ENCODE results near the gene C19orf18. TPM values are rescaled to one million over a fixed set of nuclear protein-coding genes. Genes with fewer than 3 reads are reported as not detected.

C19orf18 gene
- total RNA-seq: 0.26 and 0.38 TPM in 2 replicates

GRCh38 chr19:57974434-57974833 is at the start of gene C19orf18:
Gene C19orf18, minus strand, starts transcription at chr19:57974534. Its CDS starts 102 bp downstream, at chr19:57974432.
- FAIRE-seq (no peak), DNase-seq (ENCODE audit: low read depth) (no peak)
- Histone ChIP-seq H3K36me3 (ENCODE audit: control insufficient read depth, insufficient read depth, low read length) (peaks cover 1% of the 10 kb centered on the region), H3K27me3 (ENCODE audit: control insufficient read depth, insufficient read depth, low read length) (no peaks in the 10 kb centered on the region), H3K4me3 (ENCODE audit: low read depth, low read length) (no peak within 1 kb of the TSS)
- TF ChIP-seq CTCF (IDR thresholded peaks at IDR 0.05; ENCODE audit: insufficient read depth, low read length, severe bottlenecking): no peak

GRCh38 chr19:58022283-58022660 is 47.9 kb upstream of the C19orf18 start:
- DNase-seq (ENCODE audit: low read depth) (no peak), FAIRE-seq (no peak)
- H3K27me3 ChIP-seq (ENCODE audit: control insufficient read depth, insufficient read depth, low read length): no peaks in the 10 kb centered on the region
- H3K4me3 ChIP-seq (ENCODE audit: low read depth, low read length): no peak overlapping the region
- H3K36me3 ChIP-seq (ENCODE audit: control insufficient read depth, insufficient read depth, low read length): no peaks in the 10 kb centered on the region
- TF ChIP-seq CTCF (IDR thresholded peaks at IDR 0.05; ENCODE audit: insufficient read depth, low read length, severe bottlenecking): no peak

- FAIRE-seq (no peak), DNase-seq (ENCODE audit: low read depth) (peak; percentile 29)
- Histone ChIP-seq H3K36me3 (ENCODE audit: control insufficient read depth, insufficient read depth, low read length) (no peaks in the 10 kb centered on the region), H3K27me3 (ENCODE audit: control insufficient read depth, insufficient read depth, low read length) (no peaks in the 10 kb centered on the region), H3K4me3 (ENCODE audit: low read depth, low read length) (no peak overlapping the region)
- peak; percentile 19 for TF ChIP-seq CTCF (IDR thresholded peaks at IDR 0.05; ENCODE audit: insufficient read depth, low read length, severe bottlenecking)
Measured at GRCh38 chr19:58021541-58022282, 47.4 kb upstream of the C19orf18 start.

- Histone ChIP-seq H3K27me3 (ENCODE audit: control insufficient read depth, insufficient read depth, low read length) (no peaks in the 10 kb centered on the region), H3K36me3 (ENCODE audit: control insufficient read depth, insufficient read depth, low read length) (no peaks in the 10 kb centered on the region), H3K4me3 (ENCODE audit: low read depth, low read length) (no peak overlapping the region)
- DNase-seq (ENCODE audit: low read depth): no peak
- TF ChIP-seq CTCF (IDR thresholded peaks at IDR 0.05; ENCODE audit: insufficient read depth, low read length, severe bottlenecking): no peak
- no peak for FAIRE-seq
Measured at GRCh38 chr19:58020129-58020528, 45.8 kb upstream of the C19orf18 start.

GRCh38 chr19:58014141-58014540 is 39.8 kb upstream of the C19orf18 start:
- no peaks in the 10 kb centered on the region for H3K36me3 ChIP-seq (ENCODE audit: control insufficient read depth, insufficient read depth, low read length)
- no peak for TF ChIP-seq CTCF (IDR thresholded peaks at IDR 0.05; ENCODE audit: insufficient read depth, low read length, severe bottlenecking)
- no peaks in the 10 kb centered on the region for H3K27me3 ChIP-seq (ENCODE audit: control insufficient read depth, insufficient read depth, low read length)
- FAIRE-seq (no peak), DNase-seq (ENCODE audit: low read depth) (no peak)
- no peak overlapping the region for H3K4me3 ChIP-seq (ENCODE audit: low read depth, low read length)

GRCh38 chr19:58010507-58010906 is 36.2 kb upstream of the C19orf18 start:
- DNase-seq (ENCODE audit: low read depth) (no peak), FAIRE-seq (no peak)
- Histone ChIP-seq H3K36me3 (ENCODE audit: control insufficient read depth, insufficient read depth, low read length) (peaks cover 3% of the 10 kb centered on the region), H3K4me3 (ENCODE audit: low read depth, low read length) (no peak overlapping the region), H3K27me3 (ENCODE audit: control insufficient read depth, insufficient read depth, low read length) (no peaks in the 10 kb centered on the region)
- no peak for TF ChIP-seq CTCF (IDR thresholded peaks at IDR 0.05; ENCODE audit: insufficient read depth, low read length, severe bottlenecking)

All from bronchial epithelial cell (primary cell).